ENCODE measurements around the gene TEKTIP1. TPM values are rescaled to one million over a fixed set of nuclear protein-coding genes. Genes with fewer than 3 reads are reported as not detected.
A peak's percentile ranks its signal among the peaks of the same experiment; 100 is the strongest.

Gene TEKTIP1
- total and polyA plus RNA-seq, 9 of the 15 experiments (the other 6 are each of a cell fraction or from before 2014, with no cell fraction given): 0.66 TPM; not detected in 8

DNA sequence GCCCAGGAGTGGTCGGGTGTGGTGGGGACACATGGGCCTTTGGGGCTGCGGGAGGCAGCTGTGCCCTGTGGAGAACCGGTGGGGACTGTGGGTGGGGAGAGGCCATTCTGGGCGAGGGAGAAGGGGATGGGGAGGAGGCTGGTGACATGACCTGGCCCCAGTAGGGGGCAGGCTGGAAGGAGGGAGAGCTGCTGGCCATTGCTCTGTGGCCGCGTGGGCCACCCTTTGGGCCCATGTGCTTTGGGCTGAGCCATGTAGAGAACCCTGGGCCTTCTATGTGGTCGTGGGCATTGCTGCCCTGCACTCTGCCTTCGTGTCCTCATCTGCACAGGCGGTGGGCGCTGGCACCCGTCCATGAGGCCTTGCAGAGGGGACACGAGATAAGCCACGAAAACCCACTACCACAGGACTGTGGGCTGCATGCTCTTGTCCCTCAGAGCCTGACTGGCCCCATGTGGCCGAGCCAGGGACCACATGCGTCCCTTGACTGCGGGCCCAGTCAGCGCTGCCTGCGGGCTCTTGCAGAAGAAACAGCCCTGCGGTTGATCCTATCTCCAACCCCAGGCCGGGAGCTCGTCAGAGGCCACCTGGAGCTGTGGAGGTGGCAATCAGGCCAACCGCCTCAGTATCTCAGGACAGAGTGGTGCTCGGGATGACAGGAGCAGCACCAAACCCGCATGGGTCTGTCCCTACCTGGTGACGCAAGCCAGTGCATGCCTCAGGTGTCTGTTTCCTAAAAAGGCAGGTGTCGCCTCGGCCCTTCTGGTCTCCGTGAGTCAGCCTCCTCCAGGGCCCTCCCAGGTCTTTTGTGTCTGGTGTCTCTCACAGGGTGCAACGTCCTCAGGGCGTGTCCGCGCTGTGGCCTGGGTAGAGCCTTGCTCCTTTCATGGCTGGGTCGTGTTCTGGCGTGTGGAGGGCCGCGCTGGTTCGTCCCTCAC, 18.5 kb upstream of the TEKTIP1 start (continued):
- TF ChIP-seq, protein P1, sequence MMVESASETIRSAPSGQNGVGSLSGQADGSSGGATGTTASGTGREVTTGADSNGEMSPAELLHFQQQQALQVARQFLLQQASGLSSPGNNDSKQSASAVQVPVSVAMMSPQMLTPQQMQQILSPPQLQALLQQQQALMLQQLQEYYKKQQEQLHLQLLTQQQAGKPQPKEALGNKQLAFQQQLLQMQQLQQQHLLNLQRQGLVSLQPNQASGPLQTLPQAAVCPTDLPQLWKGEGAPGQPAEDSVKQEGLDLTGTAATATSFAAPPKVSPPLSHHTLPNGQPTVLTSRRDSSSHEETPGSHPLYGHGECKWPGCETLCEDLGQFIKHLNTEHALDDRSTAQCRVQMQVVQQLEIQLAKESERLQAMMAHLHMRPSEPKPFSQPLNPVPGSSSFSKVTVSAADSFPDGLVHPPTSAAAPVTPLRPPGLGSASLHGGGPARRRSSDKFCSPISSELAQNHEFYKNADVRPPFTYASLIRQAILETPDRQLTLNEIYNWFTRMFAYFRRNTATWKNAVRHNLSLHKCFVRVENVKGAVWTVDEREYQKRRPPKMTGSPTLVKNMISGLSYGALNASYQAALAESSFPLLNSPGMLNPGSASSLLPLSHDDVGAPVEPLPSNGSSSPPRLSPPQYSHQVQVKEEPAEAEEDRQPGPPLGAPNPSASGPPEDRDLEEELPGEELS (CRISPR knock-in tag; IDR thresholded peaks at IDR 0.05; ENCODE audit: borderline replicate concordance): peak; percentile 99
- TF ChIP-seq, protein P2, sequence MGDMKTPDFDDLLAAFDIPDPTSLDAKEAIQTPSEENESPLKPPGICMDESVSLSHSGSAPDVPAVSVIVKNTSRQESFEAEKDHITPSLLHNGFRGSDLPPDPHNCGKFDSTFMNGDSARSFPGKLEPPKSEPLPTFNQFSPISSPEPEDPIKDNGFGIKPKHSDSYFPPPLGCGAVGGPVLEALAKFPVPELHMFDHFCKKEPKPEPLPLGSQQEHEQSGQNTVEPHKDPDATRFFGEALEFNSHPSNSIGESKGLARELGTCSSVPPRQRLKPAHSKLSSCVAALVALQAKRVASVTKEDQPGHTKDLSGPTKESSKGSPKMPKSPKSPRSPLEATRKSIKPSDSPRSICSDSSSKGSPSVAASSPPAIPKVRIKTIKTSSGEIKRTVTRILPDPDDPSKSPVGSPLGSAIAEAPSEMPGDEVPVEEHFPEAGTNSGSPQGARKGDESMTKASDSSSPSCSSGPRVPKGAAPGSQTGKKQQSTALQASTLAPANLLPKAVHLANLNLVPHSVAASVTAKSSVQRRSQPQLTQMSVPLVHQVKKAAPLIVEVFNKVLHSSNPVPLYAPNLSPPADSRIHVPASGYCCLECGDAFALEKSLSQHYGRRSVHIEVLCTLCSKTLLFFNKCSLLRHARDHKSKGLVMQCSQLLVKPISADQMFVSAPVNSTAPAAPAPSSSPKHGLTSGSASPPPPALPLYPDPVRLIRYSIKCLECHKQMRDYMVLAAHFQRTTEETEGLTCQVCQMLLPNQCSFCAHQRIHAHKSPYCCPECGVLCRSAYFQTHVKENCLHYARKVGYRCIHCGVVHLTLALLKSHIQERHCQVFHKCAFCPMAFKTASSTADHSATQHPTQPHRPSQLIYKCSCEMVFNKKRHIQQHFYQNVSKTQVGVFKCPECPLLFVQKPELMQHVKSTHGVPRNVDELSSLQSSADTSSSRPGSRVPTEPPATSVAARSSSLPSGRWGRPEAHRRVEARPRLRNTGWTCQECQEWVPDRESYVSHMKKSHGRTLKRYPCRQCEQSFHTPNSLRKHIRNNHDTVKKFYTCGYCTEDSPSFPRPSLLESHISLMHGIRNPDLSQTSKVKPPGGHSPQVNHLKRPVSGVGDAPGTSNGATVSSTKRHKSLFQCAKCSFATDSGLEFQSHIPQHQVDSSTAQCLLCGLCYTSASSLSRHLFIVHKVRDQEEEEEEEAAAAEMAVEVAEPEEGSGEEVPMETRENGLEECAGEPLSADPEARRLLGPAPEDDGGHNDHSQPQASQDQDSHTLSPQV (IDR thresholded peaks at IDR 0.05): peak; percentile 98
- TF ChIP-seq RBM17 (IDR thresholded peaks at IDR 0.05; ENCODE audit: borderline replicate concordance, low read depth, low read length) (no peak), BRD9 (IDR thresholded peaks at IDR 0.05; ENCODE audit: low read depth, partially characterized antibody) (peak; percentile 74), ATF1 (CRISPR knock-in tag; IDR thresholded peaks at IDR 0.05) (no peak), ATF1 (tag; IDR thresholded peaks at IDR 0.05) (peak; percentile 86), ZSCAN29 (IDR thresholded peaks at IDR 0.05) (no peak), EP300 (IDR thresholded peaks at IDR 0.05; ENCODE audit: low read length) (peak; percentile 74), POLR3G (IDR thresholded peaks at IDR 0.05; ENCODE audit: extremely low read depth, insufficient read length, insufficient replicate concordance) (no peak), MECOM (CRISPR knock-in tag; IDR thresholded peaks at IDR 0.05) (no peak), ZNF282 (CRISPR knock-in tag; IDR thresholded peaks at IDR 0.05) (no peak), SMAD2 (IDR thresholded peaks at IDR 0.05; ENCODE audit: low read depth, low read length) (no peak), BRCA1 (IDR thresholded peaks at IDR 0.05) (no peak), BRCA1 (CRISPR knock-in tag; IDR thresholded peaks at IDR 0.05) (peak; percentile 55; the same call in 1 of the 2 replicates), POLR2A (conservative IDR thresholded peaks at IDR 0.05) (no peak), POLR2G (IDR thresholded peaks at IDR 0.05; ENCODE audit: low read depth, low read length) (peak; percentile 67)
- TF ChIP-seq, protein P3, sequence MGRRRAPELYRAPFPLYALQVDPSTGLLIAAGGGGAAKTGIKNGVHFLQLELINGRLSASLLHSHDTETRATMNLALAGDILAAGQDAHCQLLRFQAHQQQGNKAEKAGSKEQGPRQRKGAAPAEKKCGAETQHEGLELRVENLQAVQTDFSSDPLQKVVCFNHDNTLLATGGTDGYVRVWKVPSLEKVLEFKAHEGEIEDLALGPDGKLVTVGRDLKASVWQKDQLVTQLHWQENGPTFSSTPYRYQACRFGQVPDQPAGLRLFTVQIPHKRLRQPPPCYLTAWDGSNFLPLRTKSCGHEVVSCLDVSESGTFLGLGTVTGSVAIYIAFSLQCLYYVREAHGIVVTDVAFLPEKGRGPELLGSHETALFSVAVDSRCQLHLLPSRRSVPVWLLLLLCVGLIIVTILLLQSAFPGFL (CRISPR knock-in tag; IDR thresholded peaks at IDR 0.05): no peak
- TF ChIP-seq, protein P4, sequence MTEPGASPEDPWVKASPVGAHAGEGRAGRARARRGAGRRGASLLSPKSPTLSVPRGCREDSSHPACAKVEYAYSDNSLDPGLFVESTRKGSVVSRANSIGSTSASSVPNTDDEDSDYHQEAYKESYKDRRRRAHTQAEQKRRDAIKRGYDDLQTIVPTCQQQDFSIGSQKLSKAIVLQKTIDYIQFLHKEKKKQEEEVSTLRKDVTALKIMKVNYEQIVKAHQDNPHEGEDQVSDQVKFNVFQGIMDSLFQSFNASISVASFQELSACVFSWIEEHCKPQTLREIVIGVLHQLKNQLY (CRISPR knock-in tag; conservative IDR thresholded peaks at IDR 0.05): peak in 1 of 2 experiments; percentile 90; a peak in 1 of 4 replicates

Data from K562 (cell line).